Measurements from ENCODE around the gene TOP1.

The TOP1 gene

GRCh38 chr20:41029150-41029901 is 704 bp downstream of the TOP1 start (continued):
- peak; percentile 51; the same call in 1 of the 2 replicates for TF ChIP-seq PRDM1 (tag by site-specific recombination; IDR thresholded peaks at IDR 0.05)
- no peak for TF ChIP-seq ZSCAN30 (tag by site-specific recombination; IDR thresholded peaks at IDR 0.05)
- no peak for TF ChIP-seq ZBTB44 (tag by site-specific recombination; IDR thresholded peaks at IDR 0.05)
- no peak for TF ChIP-seq ZFP41 (tag by site-specific recombination; IDR thresholded peaks at IDR 0.05; ENCODE audit: borderline replicate concordance)
- TF ChIP-seq ZNF510 (tag by site-specific recombination; IDR thresholded peaks at IDR 0.05; ENCODE audit: insufficient replicate concordance): no peak
- no peak for TF ChIP-seq ZNF514 (tag by site-specific recombination; IDR thresholded peaks at IDR 0.05)
- no peak for TF ChIP-seq ZNF449 (tag by site-specific recombination; IDR thresholded peaks at IDR 0.05)
- no peak for TF ChIP-seq ZNF24 (tag by site-specific recombination; IDR thresholded peaks at IDR 0.05)
- TF ChIP-seq ZNF335 (tag by site-specific recombination; conservative IDR thresholded peaks at IDR 0.05): no peak; the same call in 1 of the 2 replicates
- TF ChIP-seq ZNF324 (tag by site-specific recombination; IDR thresholded peaks at IDR 0.05): no peak
- TF ChIP-seq EGR2 (tag by site-specific recombination; IDR thresholded peaks at IDR 0.05; ENCODE audit: low read depth): no peak
- no peak for TF ChIP-seq ZNF571 (tag by site-specific recombination; IDR thresholded peaks at IDR 0.05)
- peak; percentile 88 for TF ChIP-seq GLIS2 (tag by site-specific recombination; IDR thresholded peaks at IDR 0.05)
- TF ChIP-seq, protein P1, sequence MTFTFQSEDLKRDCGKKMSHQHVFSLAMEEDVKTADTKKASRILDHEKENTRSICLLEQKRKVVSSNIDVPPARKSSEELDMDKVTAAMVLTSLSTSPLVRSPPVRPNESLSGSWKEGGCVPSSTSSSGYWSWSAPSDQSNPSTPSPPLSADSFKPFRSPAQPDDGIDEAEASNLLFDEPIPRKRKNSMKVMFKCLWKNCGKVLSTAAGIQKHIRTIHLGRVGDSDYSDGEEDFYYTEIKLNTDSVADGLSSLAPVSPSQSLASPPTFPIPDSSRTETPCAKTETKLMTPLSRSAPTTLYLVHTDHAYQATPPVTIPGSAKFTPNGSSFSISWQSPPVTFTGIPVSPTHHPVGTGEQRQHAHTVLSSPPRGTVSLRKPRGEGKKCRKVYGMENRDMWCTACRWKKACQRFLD (tag by site-specific recombination; IDR thresholded peaks at IDR 0.05): no peak
- TF ChIP-seq ATF2 (tag by site-specific recombination; IDR thresholded peaks at IDR 0.05; ENCODE audit: low read depth): no peak
- TF ChIP-seq MZF1 (tag by site-specific recombination; IDR thresholded peaks at IDR 0.05; ENCODE audit: borderline replicate concordance): no peak
- no peak for TF ChIP-seq ZNF555 (tag by site-specific recombination; conservative IDR thresholded peaks at IDR 0.05)
- TF ChIP-seq ZSCAN23 (tag by site-specific recombination; IDR thresholded peaks at IDR 0.05): no peak
- no peak for TF ChIP-seq ZNF530 (tag by site-specific recombination; IDR thresholded peaks at IDR 0.05; ENCODE audit: low read depth)
- TF ChIP-seq, protein P2, sequence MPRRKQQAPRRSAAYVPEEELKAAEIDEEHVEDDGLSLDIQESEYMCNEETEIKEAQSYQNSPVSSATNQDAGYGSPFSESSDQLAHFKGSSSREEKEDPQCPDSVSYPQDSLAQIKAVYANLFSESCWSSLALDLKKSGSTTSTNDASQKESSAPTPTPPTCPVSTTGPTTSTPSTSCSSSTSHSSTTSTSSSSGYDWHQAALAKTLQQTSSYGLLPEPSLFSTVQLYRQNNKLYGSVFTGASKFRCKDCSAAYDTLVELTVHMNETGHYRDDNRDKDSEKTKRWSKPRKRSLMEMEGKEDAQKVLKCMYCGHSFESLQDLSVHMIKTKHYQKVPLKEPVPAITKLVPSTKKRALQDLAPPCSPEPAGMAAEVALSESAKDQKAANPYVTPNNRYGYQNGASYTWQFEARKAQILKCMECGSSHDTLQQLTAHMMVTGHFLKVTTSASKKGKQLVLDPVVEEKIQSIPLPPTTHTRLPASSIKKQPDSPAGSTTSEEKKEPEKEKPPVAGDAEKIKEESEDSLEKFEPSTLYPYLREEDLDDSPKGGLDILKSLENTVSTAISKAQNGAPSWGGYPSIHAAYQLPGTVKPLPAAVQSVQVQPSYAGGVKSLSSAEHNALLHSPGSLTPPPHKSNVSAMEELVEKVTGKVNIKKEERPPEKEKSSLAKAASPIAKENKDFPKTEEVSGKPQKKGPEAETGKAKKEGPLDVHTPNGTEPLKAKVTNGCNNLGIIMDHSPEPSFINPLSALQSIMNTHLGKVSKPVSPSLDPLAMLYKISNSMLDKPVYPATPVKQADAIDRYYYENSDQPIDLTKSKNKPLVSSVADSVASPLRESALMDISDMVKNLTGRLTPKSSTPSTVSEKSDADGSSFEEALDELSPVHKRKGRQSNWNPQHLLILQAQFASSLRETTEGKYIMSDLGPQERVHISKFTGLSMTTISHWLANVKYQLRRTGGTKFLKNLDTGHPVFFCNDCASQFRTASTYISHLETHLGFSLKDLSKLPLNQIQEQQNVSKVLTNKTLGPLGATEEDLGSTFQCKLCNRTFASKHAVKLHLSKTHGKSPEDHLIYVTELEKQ (tag by site-specific recombination; IDR thresholded peaks at IDR 0.05; ENCODE audit: borderline replicate concordance): no peak
- no peak for TF ChIP-seq OSR2 (tag by site-specific recombination; IDR thresholded peaks at IDR 0.05)
- no peak for TF ChIP-seq ZNF610 (tag by site-specific recombination; IDR thresholded peaks at IDR 0.05; ENCODE audit: borderline replicate concordance)
- TF ChIP-seq BCL6B (tag by site-specific recombination; IDR thresholded peaks at IDR 0.05): no peak
- TF ChIP-seq ZNF76 (tag by site-specific recombination; IDR thresholded peaks at IDR 0.05; ENCODE audit: borderline replicate concordance, low read depth): no peak; the same call in 1 of the 2 replicates
- no peak for TF ChIP-seq SALL2 (tag by site-specific recombination; IDR thresholded peaks at IDR 0.05; ENCODE audit: borderline replicate concordance)
- no peak for TF ChIP-seq REPIN1 (tag by site-specific recombination; IDR thresholded peaks at IDR 0.05; ENCODE audit: low read depth)
- TF ChIP-seq ZNF202 (tag by site-specific recombination; IDR thresholded peaks at IDR 0.05; ENCODE audit: borderline replicate concordance): no peak

All from HEK293 (cell line).